NCI-H128 (cell line): ENCODE measurements around the gene DMBX1.

Experiments used
- DNase-seq: peaks from one replicate; lab custom pipeline; 2025; ENCODE audit not compliant: unreplicated experiment; lab: John Stamatoyannopoulos, UW

The DMBX1 gene

DNA sequence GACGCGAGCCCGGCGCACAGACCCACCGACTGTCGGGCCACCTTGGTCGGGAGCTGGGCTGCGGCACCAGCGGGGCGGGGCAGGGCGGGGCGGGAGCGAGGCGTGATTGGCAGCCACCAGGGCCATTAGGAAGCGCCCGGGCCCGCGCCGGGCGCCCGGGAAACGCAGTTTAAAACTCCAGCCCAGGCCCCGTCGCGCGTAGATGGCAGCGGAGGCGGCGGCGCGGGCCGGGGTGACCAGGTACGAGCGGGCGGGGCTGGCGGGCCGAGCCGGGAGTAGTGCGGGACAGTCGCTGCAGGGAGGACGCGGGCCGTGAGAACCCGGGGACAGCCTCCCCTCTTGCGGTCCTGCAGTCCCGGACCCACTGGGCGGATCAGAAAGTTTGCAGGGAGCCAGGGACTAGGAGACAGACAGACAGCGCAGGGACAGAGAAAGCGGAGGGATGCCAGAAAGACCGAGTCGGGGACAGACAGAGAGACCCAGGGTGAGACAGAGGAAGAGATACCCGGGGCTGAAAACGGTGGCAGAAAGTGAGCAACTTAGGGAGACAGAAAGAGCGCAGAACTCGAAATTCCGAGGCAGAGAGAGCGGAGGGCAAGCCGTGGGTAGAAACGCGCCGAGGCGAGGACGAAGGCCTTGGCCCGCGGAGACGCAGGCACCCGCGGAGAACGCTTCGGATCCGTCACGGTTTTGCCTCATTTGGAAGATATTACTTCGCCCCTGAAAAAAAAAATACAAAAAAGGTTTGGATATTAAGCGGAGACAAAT is at the start of gene DMBX1:
Gene DMBX1 (plus strand): TSS at position 199 of the 768 bp plus-strand sequence. CDS start 17,175 bp downstream, outside the sequence.
- DNase-seq = peak; percentile 18

- no peak for DNase-seq
Observed at GRCh38 chr1:46440478-46440877, 49.2 kb upstream of the DMBX1 start.

- DNase-seq = peak; percentile 57
Observed at GRCh38 chr1:46442317-46443161, 47.1 kb upstream of the DMBX1 start.

DNA sequence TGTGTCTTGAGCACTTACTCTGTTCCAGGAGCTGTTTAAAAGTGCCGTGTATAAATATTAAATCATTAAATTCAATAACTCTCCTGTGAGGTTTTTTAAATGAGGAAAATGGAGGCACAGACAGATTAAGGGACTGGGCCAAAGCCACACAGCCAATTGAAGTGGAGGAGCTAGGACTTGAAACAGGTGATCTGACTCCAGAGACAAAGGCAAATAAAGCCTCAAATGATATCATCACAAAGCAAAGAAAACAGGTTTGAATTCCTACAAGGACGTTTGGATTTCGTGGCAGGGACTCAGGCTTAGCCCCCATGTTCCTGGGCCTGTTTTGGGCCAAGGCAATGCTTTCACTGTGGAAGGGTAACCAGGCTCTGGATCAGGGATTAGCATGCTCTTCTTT is 45.2 kb upstream of the DMBX1 start:
- DNase-seq = no peak

GRCh38 chr1:46445773-46446256 is 43.8 kb upstream of the DMBX1 start:
- DNase-seq = no peak

- DNase-seq = peak; percentile 75
Observed at GRCh38 chr1:46446646-46447498, 42.8 kb upstream of the DMBX1 start.

GRCh38 chr1:46447499-46448108 is 42.0 kb upstream of the DMBX1 start:
- no peak for DNase-seq

GRCh38 chr1:46448109-46448911 is 41.3 kb upstream of the DMBX1 start:
- DNase-seq = no peak

DNA sequence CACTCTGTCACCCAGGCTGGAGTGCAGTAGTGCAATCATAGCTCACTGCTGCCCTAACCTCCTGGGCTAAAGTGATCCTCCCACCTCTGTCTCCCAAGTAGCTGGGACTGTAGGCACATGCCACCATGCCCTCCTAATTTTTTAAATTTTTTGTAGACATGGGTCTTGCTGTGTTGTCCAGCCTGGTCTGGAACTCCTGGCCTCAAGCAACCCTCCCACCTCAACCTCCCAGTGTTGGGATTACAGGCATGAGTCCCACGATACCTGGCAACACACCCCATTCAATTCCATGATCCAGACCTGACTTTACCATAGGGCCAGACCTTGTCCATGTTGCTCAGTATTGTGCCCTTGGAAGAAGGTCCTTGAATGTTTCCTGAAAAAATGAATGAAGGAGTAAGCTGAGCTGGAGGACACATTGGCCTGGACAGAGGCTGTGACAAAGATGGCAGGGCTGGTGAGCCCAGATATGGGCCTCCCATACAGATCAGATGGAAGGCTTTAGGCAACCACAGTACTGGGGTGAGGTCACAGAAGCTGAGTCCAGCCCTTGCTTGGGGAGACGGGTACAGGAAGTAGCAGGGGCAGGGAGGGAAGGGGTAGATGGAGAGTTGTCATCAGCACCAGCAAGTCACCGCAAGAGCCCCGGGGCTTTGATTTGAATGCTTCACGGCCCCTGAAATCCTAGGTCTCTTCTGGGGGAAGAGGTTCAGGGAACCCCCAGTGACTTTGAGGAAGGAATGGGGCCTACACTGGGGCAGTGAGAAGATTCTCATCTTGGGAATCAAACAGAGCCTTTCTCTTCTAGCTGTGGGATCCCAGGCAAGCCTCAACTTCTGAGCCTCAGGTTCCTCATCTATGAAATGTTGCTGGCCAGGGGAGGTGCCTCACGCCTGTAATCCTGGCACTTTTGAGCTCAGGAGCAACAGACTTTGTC is 40.1 kb upstream of the DMBX1 start:
- no peak for DNase-seq

DNA sequence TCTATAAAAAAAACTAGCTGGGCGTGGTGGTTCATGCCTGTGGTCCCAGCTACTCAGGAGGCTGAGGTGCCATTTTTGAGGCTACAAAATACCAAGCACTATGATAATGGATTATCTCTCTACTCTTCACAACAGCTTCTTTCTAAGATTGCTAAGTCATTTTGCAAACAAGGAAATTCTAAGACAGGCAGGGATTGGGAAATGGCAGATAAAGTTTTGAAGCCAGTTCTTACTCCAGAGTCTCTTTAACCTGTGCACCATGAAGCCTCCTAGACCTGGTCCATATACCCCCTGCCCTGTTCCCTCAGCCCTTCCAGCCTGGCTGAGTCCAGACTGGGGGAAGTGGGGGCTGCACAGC is 39.5 kb upstream of the DMBX1 start:
- DNase-seq = no peak

DNA sequence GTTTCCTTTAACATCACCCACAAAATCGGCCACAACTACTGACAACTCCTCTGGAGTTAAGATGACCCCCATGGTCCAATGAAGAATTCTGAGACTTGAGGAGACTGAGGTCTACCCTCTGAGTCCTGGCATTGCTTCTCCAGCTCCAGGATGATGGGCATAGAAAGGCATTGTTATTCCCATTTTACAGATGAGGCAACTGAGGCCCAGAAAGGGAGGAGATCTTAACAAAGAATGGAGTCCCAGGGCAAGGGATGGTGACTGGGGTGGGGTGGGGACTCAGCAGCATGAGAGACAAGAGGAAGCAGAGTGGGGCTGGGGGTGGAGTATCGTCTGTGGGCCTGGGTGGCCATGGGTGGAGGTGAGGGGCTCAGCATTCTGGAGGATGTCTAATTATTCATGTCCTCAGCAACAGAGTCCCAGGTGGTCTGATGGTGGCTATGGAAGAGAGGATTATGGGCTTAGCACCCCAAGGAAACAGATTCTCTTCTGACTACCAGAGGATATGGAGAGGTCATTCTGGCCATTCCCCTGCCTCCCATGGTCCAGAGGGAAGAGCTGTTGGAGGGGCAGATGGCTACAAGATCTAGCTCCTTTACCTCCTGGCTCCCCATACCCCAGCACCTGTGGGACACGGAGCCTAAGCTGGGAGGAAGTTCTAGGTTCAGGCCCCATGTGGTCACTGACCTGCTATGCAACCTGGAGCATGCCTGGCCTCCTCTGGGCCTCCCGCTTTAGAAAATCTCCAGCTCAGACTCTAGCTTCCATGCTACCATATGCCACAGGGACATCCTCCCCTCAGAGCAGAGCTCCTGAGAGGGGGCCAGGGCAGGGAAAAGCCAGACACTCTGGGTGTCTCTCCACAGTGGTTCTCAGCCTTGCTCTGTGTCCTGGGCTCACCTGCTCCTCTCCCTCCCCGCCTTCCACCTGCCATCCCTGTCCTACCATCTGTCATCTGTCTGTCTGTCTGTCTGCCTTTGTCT is 37.4 kb upstream of the DMBX1 start:
- no peak for DNase-seq

- no peak for DNase-seq
Observed at GRCh38 chr1:46452931-46453325, 36.7 kb upstream of the DMBX1 start.

DNA sequence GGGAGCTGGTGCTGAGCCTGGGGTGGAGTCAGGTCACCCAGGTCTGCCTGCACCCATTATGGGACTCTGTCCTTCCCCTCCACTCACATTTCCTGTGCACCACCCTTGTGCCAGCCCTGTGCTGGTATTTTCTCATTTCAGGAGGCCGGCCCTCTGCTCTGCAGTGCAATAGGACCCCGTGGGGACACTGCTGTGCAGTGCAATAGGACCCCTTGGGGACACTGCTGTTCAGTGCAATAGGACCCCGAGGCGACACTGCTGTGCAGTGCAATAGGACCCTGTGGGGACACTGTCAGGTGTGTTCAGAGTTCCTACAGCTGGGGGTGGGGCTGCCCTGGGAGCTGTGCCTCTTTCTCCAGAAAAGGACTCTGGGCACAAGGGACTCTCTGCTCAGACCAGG is 36.2 kb upstream of the DMBX1 start:
- DNase-seq = no peak

GRCh38 chr1:46455951-46456350 is 33.7 kb upstream of the DMBX1 start:
- no peak for DNase-seq

GRCh38 chr1:46456411-46456963 is 33.1 kb upstream of the DMBX1 start:
- DNase-seq = no peak

GRCh38 chr1:46457178-46457577 is 32.5 kb upstream of the DMBX1 start:
- DNase-seq = no peak

GRCh38 chr1:46458190-46458589 is 31.4 kb upstream of the DMBX1 start:
- DNase-seq = no peak
